GM12878 (cell line): ENCODE measurements around the gene NPM1. TPM values are rescaled to one million over a fixed set of nuclear protein-coding genes. Genes with fewer than 3 reads are reported as not detected.

Source experiments
- ATAC-seq: fragments of 200-7000 bp; cut with Tn5 transposase; 3 replicates; pipeline ENCODE4 v1.9.1; 2020; ENCODE audit warnings: mild to moderate bottlenecking, moderate library complexity
- BruUV-seq: library from RNA; stranded (reverse); fragments of 400-500 nt; replicated peaks from 2 replicates; lab custom pipeline; 2021; lab: Mats Ljungman, UMichigan
- CTCF ChIA-PET: fragments of 300-600 bp; sonication (Branson Sonifier 250); formaldehyde crosslinking; extraction: SDS; loops from one replicate; lab custom pipeline; 2021; ENCODE audit warnings: inconsistent platforms; lab: Yijun Ruan, JAX
- POLR2A ChIA-PET: fragments of 350-600 bp; formaldehyde crosslinking; extraction: SDS; loops from one replicate; lab custom pipeline; 2021; ENCODE audit warnings: inconsistent platforms; lab: Charles Lee
- RAD21 ChIA-PET: fragments of 300-600 bp; sonication (Branson Sonifier 250); formaldehyde crosslinking; loops from one replicate; lab custom pipeline; 2023; ENCODE audit warnings: antibody characterized with exemption; ENCODE audit not compliant: unreplicated experiment; lab: Charles Lee
- SMC1A ChIA-PET: fragments of 300-600 bp; sonication (Branson Sonifier 250); formaldehyde crosslinking; loops from one replicate; lab custom pipeline; 2023; ENCODE audit not compliant: unreplicated experiment, uncharacterized antibody; lab: Charles Lee
- DNase-seq: peaks from one replicate; pipeline ENCODE4 v3.0.0-alpha.2; 2011; ENCODE audit warnings: low read depth, low spot score
- FAIRE-seq: peaks from 3 replicates; lab custom pipeline; 2011; peaks lifted over from hg19 to GRCh38; lab: Jason Lieb, UNC
- H2AFZ ChIP-seq: 2 replicates; pipeline ENCODE4 v1.6.0; 2011; ENCODE audit warnings: low read depth, low read length, control low read depth; ENCODE audit not compliant: control insufficient read depth
- H3K27ac ChIP-seq: 2 replicates; pipeline ENCODE4 v1.5.1; 2011; ENCODE audit warnings: control low read depth; ENCODE audit not compliant: control insufficient read depth, insufficient read depth
- H3K27me3 ChIP-seq, 2 experiments: replicated peaks in 1 of 2; 2 replicates each; pipeline versions ENCODE4 v1.6.0 to v1.6.1; 2011; ENCODE audit warnings: low read length in 1 of 2; ENCODE audit not compliant: control insufficient read depth in 2 of 2, insufficient read depth in 2 of 2
- H3K36me3 ChIP-seq, 2 experiments: 2 replicates each; pipeline ENCODE4 v1.5.1; 2011; ENCODE audit warnings: low read length in 1 of 2; ENCODE audit not compliant: control insufficient read depth in 2 of 2, insufficient read depth in 2 of 2
- H3K4me1 ChIP-seq: 2 replicates; pipeline ENCODE4 v1.6.1; 2011; ENCODE audit warnings: mild to moderate bottlenecking, low read length, moderate library complexity, mixed read lengths; ENCODE audit not compliant: control insufficient read depth, insufficient read depth
- H3K4me2 ChIP-seq: 2 replicates; pipeline ENCODE4 v1.6.0; 2011; ENCODE audit warnings: control low read depth; ENCODE audit not compliant: control insufficient read depth, insufficient read depth
- H3K4me3 ChIP-seq: fragments of 200-600 bp; sonication (generic); 2 replicates; pipeline ENCODE4 v1.5.1; 2016
- H3K79me2 ChIP-seq: 2 replicates; pipeline ENCODE4 v1.6.0; 2011; ENCODE audit warnings: low read length; ENCODE audit not compliant: control insufficient read depth, insufficient read depth
- H3K9ac ChIP-seq: 2 replicates; pipeline ENCODE4 v1.8.0; 2011; ENCODE audit warnings: low read length, control low read depth, mixed read lengths; ENCODE audit not compliant: control insufficient read depth, insufficient read depth
- H3K9me3 ChIP-seq: replicated peaks from 3 replicates; pipeline ENCODE4 v1.5.1; 2011; ENCODE audit warnings: mild to moderate bottlenecking, low read length; ENCODE audit not compliant: control insufficient read depth, insufficient read depth
- H4K20me1 ChIP-seq: 2 replicates; pipeline ENCODE4 v1.6.0; 2011; ENCODE audit not compliant: control insufficient read depth, insufficient read depth
- BCL11A ChIP-seq: IDR thresholded peaks from 2 replicates; pipeline ENCODE4 v1.6.1; 2011; ENCODE audit warnings: low read depth, low read length
- BHLHE40 ChIP-seq, 2 experiments: fragments of 450-650 bp in 1 of 2; IDR thresholded peaks; 2 replicates each; pipeline ENCODE4 v1.6.1; 2011 to 2017; ENCODE audit warnings: low read depth in 2 of 2, borderline replicate concordance in 1 of 2, improper control_type of control experiment in 1 of 2, low read length in 1 of 2, mild to moderate bottlenecking in 1 of 2
- BMI1 ChIP-seq: fragments of 450-650 bp; IDR thresholded peaks from 2 replicates; pipeline ENCODE4 v1.6.1; 2016; ENCODE audit warnings: mild to moderate bottlenecking, moderate library complexity, borderline replicate concordance
- ELK1 ChIP-seq: IDR thresholded peaks from 2 replicates; pipeline ENCODE4 v1.6.1; 2012; ENCODE audit warnings: low read depth, low read length, improper control_type of control experiment
- IKZF1 ChIP-seq: fragments of 450-650 bp; conservative IDR thresholded peaks from 2 replicates; pipeline ENCODE4 v1.6.1; 2017; ENCODE audit warnings: antibody characterized with exemption, mild to moderate bottlenecking
- KDM1A ChIP-seq: fragments of 200-600 bp; sonication (generic); IDR thresholded peaks from 2 replicates; pipeline ENCODE4 v1.6.1; 2016; ENCODE audit warnings: borderline replicate concordance
- LARP7 ChIP-seq: fragments of 450-650 bp; IDR thresholded peaks from 2 replicates; pipeline ENCODE4 v1.6.1; 2017; ENCODE audit warnings: mild to moderate bottlenecking
- POLR2AphosphoS5 ChIP-seq: IDR thresholded peaks from 2 replicates; pipeline ENCODE4 v1.6.1; 2011; ENCODE audit warnings: mild to moderate bottlenecking, low read length, inconsistent platforms
- RAD51 ChIP-seq: fragments of 450-650 bp; IDR thresholded peaks from 2 replicates; pipeline ENCODE4 v1.6.1; 2016; ENCODE audit warnings: moderate library complexity, mild to moderate bottlenecking, inconsistent platforms
- TARDBP ChIP-seq: IDR thresholded peaks from 2 replicates; pipeline ENCODE4 v1.6.1; 2016; ENCODE audit warnings: borderline replicate concordance
- USF1 ChIP-seq: IDR thresholded peaks from 2 replicates; pipeline ENCODE4 v1.6.1; 2011; ENCODE audit warnings: borderline replicate concordance, low read depth, mild to moderate bottlenecking, moderate library complexity, mixed read lengths, low read length; ENCODE audit not compliant: insufficient read depth; ENCODE audit errors: extremely low read length
- YY1 ChIP-seq: IDR thresholded peaks from 2 replicates; pipeline ENCODE4 v1.6.1; 2011; ENCODE audit warnings: low read depth, mild to moderate bottlenecking, low read length
- ZNF207 ChIP-seq: fragments of 450-650 bp; IDR thresholded peaks from 2 replicates; pipeline ENCODE4 v1.6.1; 2014; ENCODE audit warnings: antibody characterized with exemption, mild to moderate bottlenecking, borderline replicate concordance
- WGBS: methylation state at CpG from one replicate; pipeline ENCODE4 v1.1.6; 2016; ENCODE audit warnings: low lambda C conversion rate; ENCODE audit not compliant: insufficient replicate concordance, insufficient coverage; ENCODE audit errors: missing lambda C conversion rate; 5-methylcytosine and 5-hydroxymethylcytosine counted together
- in situ Hi-C: fragments of 300-500 bp; cut with MboI; formaldehyde crosslinking; loops from 9 replicates; pipeline ENCODE4 v1.14.3; 2018; ENCODE audit warnings: mixed read lengths
- intact Hi-C: fragments of 100-400 bp; cut with micrococcal nuclease; formaldehyde crosslinking; loops from one replicate; pipeline ENCODE4 v1.14.2; 2022; ENCODE audit not compliant: unreplicated experiment
- polyA plus RNA-seq, 11 experiments: library from polyadenylated mRNA; depleted of rRNA in 4 of 11; unstranded in 6 of 11; stranded (reverse) in 5 of 11; fragments of >200 nt; fragmentation: Nextera tagmentation in 4 of 11; fragmentation: Illumina TruSeq in 1 of 11; extraction: Ambion mirVana in 4 of 11; extraction: Trizol in 1 of 11; gene quantifications; 1 replicate in 1 of 11; 2 replicates in 10 of 11; pipeline versions ENCODE4 v1.2.1 to v1.2.3, GENCODE V29; 2011 to 2016; ENCODE audit warnings: inconsistent platforms in 2 of 11, missing spikeins in 2 of 11, low read depth in 1 of 11
- total RNA-seq, 4 experiments: library from RNA; depleted of rRNA in 3 of 4; stranded (reverse); fragments of >200 nt in 3 of 4; fragmentation: Illumina TruSeq in 1 of 4; extraction: Trizol in 1 of 4; gene quantifications; 2 replicates each; pipeline versions ENCODE4 v1.2.1 to v1.2.3, GENCODE V29; 2013 to 2021
- TF ChIP-seq, protein P1 (sequence below): fragments of 450-650 bp; formaldehyde crosslinking; IDR thresholded peaks from 2 replicates; pipeline ENCODE4 v1.4.0; 2022; ENCODE audit warnings: mild to moderate bottlenecking, moderate library complexity

Gene NPM1
- total and polyA plus RNA-seq, 10 of the 15 experiments (the other 5 are each of a cell fraction or from before 2014, with no cell fraction given): 1,843 to 5,466 (median 2,866) TPM

GRCh38 chr5:171387970-171388815 lies 544 bp downstream of the NPM1 start (continued):
- TF ChIP-seq BHLHE40 (IDR thresholded peaks at IDR 0.05; ENCODE audit: borderline replicate concordance in 1 of 2, low read depth in 2 of 2, low read length in 1 of 2) (peak; percentile 93 to 96), TARDBP (peak; percentile 85; the same call in 1 of the 2 replicates), BCL11A (peak; percentile 49; the same call in 1 of the 2 replicates), RAD51 (peak; percentile 95)
- TF ChIP-seq, protein P1, sequence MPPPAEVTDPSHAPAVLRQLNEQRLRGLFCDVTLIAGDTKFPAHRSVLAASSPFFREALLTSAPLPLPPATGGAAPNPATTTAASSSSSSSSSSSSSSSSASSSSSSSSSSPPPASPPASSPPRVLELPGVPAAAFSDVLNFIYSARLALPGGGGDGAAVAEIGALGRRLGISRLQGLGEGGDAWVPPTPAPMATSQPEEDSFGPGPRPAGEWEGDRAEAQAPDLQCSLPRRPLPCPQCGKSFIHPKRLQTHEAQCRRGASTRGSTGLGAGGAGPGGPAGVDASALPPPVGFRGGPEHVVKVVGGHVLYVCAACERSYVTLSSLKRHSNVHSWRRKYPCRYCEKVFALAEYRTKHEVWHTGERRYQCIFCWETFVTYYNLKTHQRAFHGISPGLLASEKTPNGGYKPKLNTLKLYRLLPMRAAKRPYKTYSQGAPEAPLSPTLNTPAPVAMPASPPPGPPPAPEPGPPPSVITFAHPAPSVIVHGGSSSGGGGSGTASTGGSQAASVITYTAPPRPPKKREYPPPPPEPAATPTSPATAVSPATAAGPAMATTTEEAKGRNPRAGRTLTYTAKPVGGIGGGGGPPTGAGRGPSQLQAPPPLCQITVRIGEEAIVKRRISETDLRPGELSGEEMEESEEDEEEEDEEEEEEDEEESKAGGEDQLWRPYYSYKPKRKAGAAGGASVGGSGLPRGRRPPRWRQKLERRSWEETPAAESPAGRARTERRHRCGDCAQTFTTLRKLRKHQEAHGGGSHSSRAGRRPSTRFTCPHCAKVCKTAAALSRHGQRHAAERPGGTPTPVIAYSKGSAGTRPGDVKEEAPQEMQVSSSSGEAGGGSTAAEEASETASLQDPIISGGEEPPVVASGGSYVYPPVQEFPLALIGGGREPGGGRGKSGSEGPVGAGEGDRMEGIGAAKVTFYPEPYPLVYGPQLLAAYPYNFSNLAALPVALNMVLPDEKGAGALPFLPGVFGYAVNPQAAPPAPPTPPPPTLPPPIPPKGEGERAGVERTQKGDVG: no peak
- TF ChIP-seq, all 136 proteins: peak for 43

DNA sequence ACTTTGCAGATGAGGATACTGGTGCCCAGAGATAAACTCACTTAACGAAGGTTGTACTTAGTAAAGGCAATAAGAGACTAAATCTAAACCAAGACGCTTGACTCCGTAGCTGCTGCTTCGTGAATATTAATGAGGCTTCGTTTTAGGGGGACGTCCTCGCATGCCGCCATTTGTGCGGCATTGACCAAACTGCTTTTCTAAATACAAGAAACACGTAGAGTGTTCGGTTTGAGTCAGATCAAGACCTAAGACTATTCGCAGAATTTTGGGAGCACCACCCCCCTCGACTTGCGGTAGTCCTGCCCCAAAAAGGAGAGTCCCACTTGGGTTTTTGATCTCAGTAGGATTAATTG lies 1.1 kb downstream of the NPM1 start:
- Histone ChIP-seq H2AFZ (no peak overlapping the region), H3K27me3 (no peaks in the 10 kb centered on the region), H3K9me3 (no peaks in the 10 kb centered on the region), H3K4me2 (peak overlapping the region; percentile 30), H3K9ac (peak overlapping the region; percentile 87), H3K79me2 (peaks cover 64% of the 10 kb centered on the region), H3K36me3 (peaks cover 9 to 15% of the 10 kb centered on the region in 2 experiments), H3K27ac (peak overlapping the region; percentile 43; the same call in 1 of the 2 replicates), H4K20me1 (peaks cover 16% of the 10 kb centered on the region; the same call in 1 of the 2 replicates), H3K4me1 (peaks cover 5% of the 10 kb centered on the region), H3K4me3 (peak overlapping the region; percentile 92)
- under 1% methylated on average over 14 of the region's 14 CpGs for WGBS
- in situ Hi-C loops (no loop called here), intact Hi-C loops (no loop called here)
- ChIA-PET SMC1A (no interaction called here), RAD21 (interaction anchor here (1.5 kb wide), 1 partner anchor 618 kb away, joined by 5 read pairs; the partner anchor contains the start of gene FBXW11), CTCF (interaction anchor here (0.6 to 1.6 kb wide), 4 partner anchors 10 to 671 kb away, joined by 3 to 6 read pairs (median 3); no protein-coding TSS in a partner anchor), POLR2A (interaction anchor here (0.9 to 1.3 kb wide), 2 partner anchors 10 to 12 kb away, joined by 3 read pairs; no protein-coding TSS in a partner anchor)
- BruUV-seq: TSS peak; percentile 50
- ATAC-seq: no peak
- FAIRE-seq: peak; percentile 68
- DNase-seq: no peak
- TF ChIP-seq USF1: no peak
- TF ChIP-seq POLR2AphosphoS5: peak; percentile 13; the same call in 1 of the 2 replicates
- TF ChIP-seq ELK1: no peak
- TF ChIP-seq BMI1: 0 out of 2 replicates have a peak, but pooled peaks have one; percentile 4
- TF ChIP-seq IKZF1: no peak
- peak; percentile 25; the same call in 1 of the 2 replicates for TF ChIP-seq LARP7
- TF ChIP-seq KDM1A: no peak
- 0 out of 2 replicates have a peak, but pooled peaks have one; percentile 5 for TF ChIP-seq ZNF207
- TF ChIP-seq YY1: peak; percentile 75
